PC-3 (cell line): ENCODE data around the gene DCAF8. TPM values are rescaled to one million over a fixed set of nuclear protein-coding genes. Genes with fewer than 3 reads are reported as not detected.

Experiments
- ATAC-seq: fragments of 200-7000 bp; cut with Tn5 transposase; 2 replicates; pipeline ENCODE4 v1.9.1; 2020; ENCODE audit warnings: mild to moderate bottlenecking, moderate library complexity
- BruUV-seq: library from RNA; stranded (reverse); fragments of 400-500 nt; replicated peaks from 2 replicates; lab custom pipeline; 2021; lab: Mats Ljungman, UMichigan
- CTCF ChIA-PET: fragments of 300-600 bp; sonication (Branson Sonifier 250); formaldehyde crosslinking; loops from one replicate; lab custom pipeline; 2022; ENCODE audit warnings: antibody characterized with exemption; lab: Charles Lee
- POLR2A ChIA-PET: fragments of 300-600 bp; sonication (Branson Sonifier 250); formaldehyde crosslinking; loops from one replicate; lab custom pipeline; 2022; ENCODE audit warnings: antibody characterized with exemption; ENCODE audit not compliant: unreplicated experiment; lab: Charles Lee
- DNase-seq: peaks from one replicate; pipeline ENCODE4 v3.0.0-alpha.2; 2015
- H2AFZ ChIP-seq: fragments of 300-600 bp; sonication (generic); 2 replicates; pipeline ENCODE4 v1.6.0; 2016; ENCODE audit warnings: antibody characterized with exemption, low read length
- H3F3A ChIP-seq: fragments of 300-600 bp; sonication (generic); one replicate; pipeline ENCODE4 v1.6.0; 2017; ENCODE audit warnings: antibody characterized with exemption, low read length, control low read depth, mild to moderate bottlenecking; ENCODE audit not compliant: unreplicated experiment
- H3K27ac ChIP-seq: fragments of 300-600 bp; sonication (generic); 2 replicates; pipeline ENCODE4 v1.5.1; 2016; ENCODE audit warnings: mild to moderate bottlenecking, low read length
- H3K27me3 ChIP-seq: fragments of 300-600 bp; sonication (generic); 2 replicates; pipeline ENCODE4 v1.6.1; 2016; ENCODE audit warnings: low read length, mixed read lengths
- H3K36me3 ChIP-seq: fragments of 300-600 bp; sonication (generic); 2 replicates; pipeline ENCODE4 v1.6.1; 2016; ENCODE audit warnings: low read depth, mixed run types, low read length, mixed read lengths
- H3K4me1 ChIP-seq: fragments of 300-600 bp; sonication (generic); 2 replicates; pipeline ENCODE4 v1.5.1; 2016; ENCODE audit warnings: low read length; ENCODE audit not compliant: insufficient read depth
- H3K4me2 ChIP-seq: fragments of 300-600 bp; sonication (generic); 2 replicates; pipeline ENCODE4 v1.6.0; 2016; ENCODE audit warnings: low read length
- H3K4me3 ChIP-seq: fragments of 300-600 bp; sonication (generic); 2 replicates; pipeline ENCODE4 v1.5.1; 2016; ENCODE audit warnings: mild to moderate bottlenecking, low read length, mixed read lengths
- H3K79me2 ChIP-seq: fragments of 300-600 bp; sonication (generic); 2 replicates; pipeline ENCODE4 v1.6.1; 2017; ENCODE audit warnings: low read length, mixed read lengths
- H3K9ac ChIP-seq: fragments of 300-600 bp; sonication (generic); 2 replicates; pipeline ENCODE4 v1.6.0; 2016; ENCODE audit warnings: mild to moderate bottlenecking, low read length
- H3K9me2 ChIP-seq: fragments of 300-600 bp; sonication (generic); replicated peaks from 2 replicates; pipeline ENCODE4 v1.6.1; 2016; ENCODE audit warnings: mixed run types, low read length, mixed read lengths
- H3K9me3 ChIP-seq: fragments of 300-600 bp; sonication (generic); 2 replicates; pipeline ENCODE4 v1.6.1; 2016; ENCODE audit warnings: low read length, mixed read lengths
- H4K20me1 ChIP-seq: fragments of 300-600 bp; sonication (generic); 2 replicates; pipeline ENCODE4 v1.6.1; 2016; ENCODE audit warnings: low read length, mixed read lengths
- EZH2 ChIP-seq: fragments of 300-600 bp; sonication (generic); IDR thresholded peaks from one replicate; pipeline ENCODE4 v1.6.1; 2017; ENCODE audit warnings: antibody characterized with exemption, mild to moderate bottlenecking, low read length; ENCODE audit not compliant: unreplicated experiment
- EZH2phosphoT487 ChIP-seq: fragments of 300-600 bp; sonication (generic); IDR thresholded peaks from 2 replicates; pipeline ENCODE4 v1.6.1; 2018; ENCODE audit warnings: mild to moderate bottlenecking, antibody characterized with exemption, low read length, borderline replicate concordance
- intact Hi-C: fragments of 100-400 bp; cut with micrococcal nuclease; formaldehyde crosslinking; loops from 2 replicates; pipeline ENCODE4 v1.9.0; 2023
- total RNA-seq: library from RNA; depleted of rRNA; stranded (reverse); fragments of >200 nt; gene quantifications from 2 replicates; pipeline ENCODE4 v1.2.3, GENCODE V29; 2014
- TF ChIP-seq, protein P1 (sequence below): fragments of 300-600 bp; sonication (generic); conservative IDR thresholded peaks from 2 replicates; pipeline ENCODE4 v1.5.1; 2017; ENCODE audit warnings: antibody characterized with exemption, low read depth, mild to moderate bottlenecking, low read length

The DCAF8 gene
- total RNA-seq, 1 experiment from 2014 or later, result 122 TPM

GRCh38 chr1:160300173-160300572 is 37.8 kb upstream of the DCAF8 start:
- no peak overlapping the region for H3K4me3 ChIP-seq
- H3K79me2 ChIP-seq, result no peaks in the 10 kb centered on the region
- no peaks in the 10 kb centered on the region for H3K9me2 ChIP-seq
- ChIA-PET CTCF (no interaction called here), POLR2A (no interaction called here)
- intact Hi-C loops, result no loop called here
- no peaks in the 10 kb centered on the region for H3F3A ChIP-seq
- no peak for ATAC-seq
- H3K4me1 ChIP-seq, result no peaks in the 10 kb centered on the region
- DNase-seq, result no peak
- H3K27me3 ChIP-seq, result no peaks in the 10 kb centered on the region
- BruUV-seq, result no TSS peak
- no peak overlapping the region for H2AFZ ChIP-seq
- TF ChIP-seq EZH2, result no peak
- no peak for TF ChIP-seq EZH2phosphoT487
- no peak overlapping the region for H3K4me2 ChIP-seq
- H3K9ac ChIP-seq, result no peak overlapping the region
- H4K20me1 ChIP-seq, result no peaks in the 10 kb centered on the region
- no peak overlapping the region for H3K27ac ChIP-seq
- no peaks in the 10 kb centered on the region for H3K9me3 ChIP-seq
- peaks cover 61% of the 10 kb centered on the region for H3K36me3 ChIP-seq

GRCh38 chr1:160296036-160296435 is 33.7 kb upstream of the DCAF8 start:
- Histone ChIP-seq H3K9ac (no peak overlapping the region), H3K4me1 (no peaks in the 10 kb centered on the region), H3K4me2 (no peak overlapping the region), H3K9me3 (no peaks in the 10 kb centered on the region), H3K9me2 (no peaks in the 10 kb centered on the region), H3F3A (no peaks in the 10 kb centered on the region), H2AFZ (no peak overlapping the region), H3K79me2 (no peaks in the 10 kb centered on the region), H3K36me3 (peaks cover 80% of the 10 kb centered on the region), H3K27me3 (no peaks in the 10 kb centered on the region), H3K4me3 (no peak overlapping the region), H3K27ac (no peak overlapping the region), H4K20me1 (no peaks in the 10 kb centered on the region)
- DNase-seq (no peak), ATAC-seq (no peak)
- intact Hi-C loops, result no loop called here
- ChIA-PET POLR2A (no interaction called here), CTCF (interaction anchor here (1.0 kb wide), 1 partner anchor 103 kb away, joined by 6 read pairs; no protein-coding TSS in a partner anchor)
- TF ChIP-seq EZH2, result no peak
- no peak for TF ChIP-seq EZH2phosphoT487
- TF ChIP-seq, protein P1, sequence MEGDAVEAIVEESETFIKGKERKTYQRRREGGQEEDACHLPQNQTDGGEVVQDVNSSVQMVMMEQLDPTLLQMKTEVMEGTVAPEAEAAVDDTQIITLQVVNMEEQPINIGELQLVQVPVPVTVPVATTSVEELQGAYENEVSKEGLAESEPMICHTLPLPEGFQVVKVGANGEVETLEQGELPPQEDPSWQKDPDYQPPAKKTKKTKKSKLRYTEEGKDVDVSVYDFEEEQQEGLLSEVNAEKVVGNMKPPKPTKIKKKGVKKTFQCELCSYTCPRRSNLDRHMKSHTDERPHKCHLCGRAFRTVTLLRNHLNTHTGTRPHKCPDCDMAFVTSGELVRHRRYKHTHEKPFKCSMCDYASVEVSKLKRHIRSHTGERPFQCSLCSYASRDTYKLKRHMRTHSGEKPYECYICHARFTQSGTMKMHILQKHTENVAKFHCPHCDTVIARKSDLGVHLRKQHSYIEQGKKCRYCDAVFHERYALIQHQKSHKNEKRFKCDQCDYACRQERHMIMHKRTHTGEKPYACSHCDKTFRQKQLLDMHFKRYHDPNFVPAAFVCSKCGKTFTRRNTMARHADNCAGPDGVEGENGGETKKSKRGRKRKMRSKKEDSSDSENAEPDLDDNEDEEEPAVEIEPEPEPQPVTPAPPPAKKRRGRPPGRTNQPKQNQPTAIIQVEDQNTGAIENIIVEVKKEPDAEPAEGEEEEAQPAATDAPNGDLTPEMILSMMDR, result no peak
- no TSS peak for BruUV-seq

DNA sequence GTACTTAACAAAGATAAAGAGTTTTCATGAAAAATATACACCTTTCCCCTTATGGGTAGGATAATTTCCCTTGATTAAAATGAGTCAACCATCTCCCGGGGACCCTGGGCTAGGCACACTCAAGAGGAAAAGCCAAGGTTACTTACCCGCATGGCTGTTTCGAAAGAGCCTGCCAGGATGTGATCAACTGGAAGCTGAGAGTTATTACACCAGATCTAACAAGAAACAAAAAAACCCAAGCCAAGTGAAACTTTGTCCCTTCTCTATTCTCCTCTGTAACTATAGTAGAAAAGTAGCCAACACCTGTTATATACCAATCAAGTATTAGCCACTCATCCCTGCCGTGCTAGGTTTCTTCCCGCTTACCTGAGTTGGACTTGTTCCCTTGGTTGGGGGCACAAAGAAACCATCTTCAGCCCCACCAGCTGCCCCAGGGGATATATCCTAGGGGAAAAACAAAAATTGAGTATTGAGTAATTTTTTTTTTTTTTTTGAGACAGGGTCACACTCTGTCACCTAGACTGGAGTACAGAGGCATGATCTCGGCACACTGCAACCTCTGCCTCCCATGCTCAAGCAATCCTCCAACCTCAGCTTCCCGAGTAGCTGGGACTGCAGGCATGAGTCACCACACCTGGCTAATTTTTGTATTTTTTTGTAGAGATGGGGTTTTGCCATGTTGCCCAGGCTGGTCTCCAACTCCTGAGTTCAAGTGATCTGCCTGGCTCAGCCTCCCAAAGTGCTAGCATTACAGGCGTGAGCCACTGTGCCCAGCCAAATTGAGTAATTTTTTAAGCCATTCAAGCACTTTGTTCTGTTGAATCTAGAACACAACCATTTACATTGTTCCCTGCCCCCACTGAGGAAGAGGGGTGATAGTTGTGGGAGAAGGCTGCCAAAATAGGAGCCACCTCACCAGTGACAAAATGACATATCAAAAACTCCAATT is 30.9 kb upstream of the DCAF8 start:
- no peaks in the 10 kb centered on the region for H3K9me2 ChIP-seq
- POLR2A ChIA-PET, result interaction anchor here (0.6 kb wide), 1 partner anchor 8 kb away, joined by 4 read pairs; no protein-coding TSS in a partner anchor
- H3K4me1 ChIP-seq, result no peaks in the 10 kb centered on the region
- H3K4me2 ChIP-seq, result no peak overlapping the region
- H3F3A ChIP-seq, result no peaks in the 10 kb centered on the region
- no peak overlapping the region for H3K4me3 ChIP-seq
- no peaks in the 10 kb centered on the region for H3K27me3 ChIP-seq
- ATAC-seq (no peak), DNase-seq (no peak)
- H3K9ac ChIP-seq, result no peak overlapping the region
- CTCF ChIA-PET, result interaction anchor here (1.2 to 2.4 kb wide), 2 partner anchors 41 to 100 kb away, joined by 3 to 21 read pairs; no protein-coding TSS in a partner anchor
- H3K79me2 ChIP-seq, result no peaks in the 10 kb centered on the region
- no peak overlapping the region for H2AFZ ChIP-seq
- H4K20me1 ChIP-seq, result no peaks in the 10 kb centered on the region
- H3K27ac ChIP-seq, result no peak overlapping the region
- intact Hi-C loops, result no loop called here
- TF ChIP-seq EZH2phosphoT487, result no peak
- TF ChIP-seq, protein P1, result no peak
- no peak for TF ChIP-seq EZH2
- peaks cover 87% of the 10 kb centered on the region for H3K36me3 ChIP-seq
- BruUV-seq, result no TSS peak
- no peaks in the 10 kb centered on the region for H3K9me3 ChIP-seq
